DLD1 (cell line): ENCODE measurements around the gene CMTM6.
"Not testable (repeated sequence)": the region's sequence is repeated elsewhere in the genome, so short reads cannot be mapped to it uniquely, and the experiment has no call there.

Experiments used
- in situ Hi-C: cut with HindIII; loops from 2 replicates; pipeline ENCODE4 v1.10.0; 2017; ENCODE audit warnings: low sequenced_read_pairs

Gene CMTM6

GRCh38 chr3:32500231-32500630 is 2.4 kb downstream of the CMTM6 start:
- in situ Hi-C loops = no loop called here

- in situ Hi-C loops = no loop called here
These were observed 3.1 kb downstream of the CMTM6 start for GRCh38 chr3:32499585-32499984.

GRCh38 chr3:32498992-32499391 is 3.7 kb downstream of the CMTM6 start:
- in situ Hi-C loops = no loop called here

GRCh38 chr3:32498252-32498651 is 4.4 kb downstream of the CMTM6 start:
- in situ Hi-C loops = no loop called here

- in situ Hi-C loops = no loop called here
These were observed 7.0 kb downstream of the CMTM6 start for GRCh38 chr3:32495609-32496008.

- in situ Hi-C loops = no loop called here
These were observed 7.6 kb downstream of the CMTM6 start for GRCh38 chr3:32495085-32495484.

- in situ Hi-C loops = no loop called here
These were observed 8.9 kb downstream of the CMTM6 start for GRCh38 chr3:32493437-32494414.

GRCh38 chr3:32492684-32493436 is 9.8 kb downstream of the CMTM6 start:
- in situ Hi-C loops = no loop called here

GRCh38 chr3:32488474-32489008 is 14.1 kb downstream of the CMTM6 start:
- in situ Hi-C loops = no loop called here

GRCh38 chr3:32487781-32488473 is 14.7 kb downstream of the CMTM6 start:
- in situ Hi-C loops = no loop called here

GRCh38 chr3:32484436-32484835 is 18.2 kb downstream of the CMTM6 start:
- in situ Hi-C loops = no loop called here

GRCh38 chr3:32483772-32484171 is 18.9 kb downstream of the CMTM6 start:
- in situ Hi-C loops = no loop called here

- in situ Hi-C loops = no loop called here
These were observed 20.0 kb downstream of the CMTM6 start for GRCh38 chr3:32482693-32483092.

GRCh38 chr3:32481791-32482631 is 20.6 kb downstream of the CMTM6 start:
- in situ Hi-C loops = no loop called here

GRCh38 chr3:32480604-32481003 is 22.0 kb downstream of the CMTM6 start:
- in situ Hi-C loops = no loop called here

- in situ Hi-C loops = no loop called here
These were observed 28.5 kb downstream of the CMTM6 start for GRCh38 chr3:32474201-32474600.

- in situ Hi-C loops = not testable (repeated sequence)
These were observed 30.5 kb downstream of the CMTM6 start for GRCh38 chr3:32472151-32472550.

- in situ Hi-C loops = no loop called here
These were observed 31.4 kb downstream of the CMTM6 start for GRCh38 chr3:32471246-32471645.

- in situ Hi-C loops = no loop called here
These were observed 32.3 kb downstream of the CMTM6 start for GRCh38 chr3:32470362-32470761.
